ENCODE results near the gene MORN1. TPM values are rescaled to one million over a fixed set of nuclear protein-coding genes. Genes with fewer than 3 reads are reported as not detected.

The MORN1 gene
- total RNA-seq, 1 donor from 2014 or later, result 9.0 TPM

DNA sequence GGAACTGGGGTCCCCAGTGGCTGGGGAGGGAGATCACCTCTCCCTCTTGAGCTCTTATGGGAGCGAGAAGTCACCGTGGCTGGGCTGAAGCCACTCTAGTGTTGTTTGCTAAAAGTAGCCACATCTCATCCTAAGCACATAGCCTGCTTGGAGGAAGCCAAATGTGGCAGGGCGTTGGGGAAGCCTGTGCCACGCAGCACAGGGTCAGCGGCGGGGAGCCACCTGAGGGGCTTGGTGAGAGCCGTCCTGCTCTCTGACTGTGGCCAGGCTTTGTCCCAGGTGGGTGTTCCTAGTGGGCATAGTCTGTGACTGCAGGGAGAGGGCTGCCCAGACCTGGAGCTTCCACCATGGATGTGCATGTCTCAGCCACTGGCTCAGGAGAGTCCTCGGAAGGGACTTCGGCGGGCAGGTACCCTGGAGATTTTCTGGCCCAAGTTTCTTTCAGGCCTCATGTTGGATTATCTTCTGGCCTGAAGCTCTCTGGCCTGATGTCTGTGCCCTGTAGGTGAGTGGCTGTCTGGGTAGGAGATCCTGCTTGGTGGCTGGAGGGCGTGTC is 38.9 kb downstream of the MORN1 start:
- ATAC-seq, result no peak

DNA sequence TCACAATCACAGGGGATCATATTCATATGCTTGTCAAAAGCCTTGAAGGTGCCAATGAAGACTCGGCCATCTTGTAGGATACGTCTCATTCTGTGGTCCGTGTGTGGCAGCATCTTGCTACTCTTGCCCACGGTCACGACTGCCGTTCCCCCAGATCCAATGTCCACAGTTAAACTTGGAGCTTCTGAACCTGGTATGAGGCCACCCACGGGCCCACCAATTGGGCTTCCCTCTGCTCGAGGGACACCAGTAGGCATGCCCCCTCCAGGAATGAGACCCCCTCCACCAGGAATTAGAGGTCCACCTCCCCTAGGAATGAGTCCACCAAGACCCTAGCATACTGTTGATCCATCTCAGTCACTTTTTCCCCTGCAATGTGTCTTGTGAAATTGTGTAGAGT is 39.6 kb downstream of the MORN1 start:
- no peak for ATAC-seq
- no peaks in the 10 kb centered on the region for H3K36me3 ChIP-seq
- TF ChIP-seq, protein P1, sequence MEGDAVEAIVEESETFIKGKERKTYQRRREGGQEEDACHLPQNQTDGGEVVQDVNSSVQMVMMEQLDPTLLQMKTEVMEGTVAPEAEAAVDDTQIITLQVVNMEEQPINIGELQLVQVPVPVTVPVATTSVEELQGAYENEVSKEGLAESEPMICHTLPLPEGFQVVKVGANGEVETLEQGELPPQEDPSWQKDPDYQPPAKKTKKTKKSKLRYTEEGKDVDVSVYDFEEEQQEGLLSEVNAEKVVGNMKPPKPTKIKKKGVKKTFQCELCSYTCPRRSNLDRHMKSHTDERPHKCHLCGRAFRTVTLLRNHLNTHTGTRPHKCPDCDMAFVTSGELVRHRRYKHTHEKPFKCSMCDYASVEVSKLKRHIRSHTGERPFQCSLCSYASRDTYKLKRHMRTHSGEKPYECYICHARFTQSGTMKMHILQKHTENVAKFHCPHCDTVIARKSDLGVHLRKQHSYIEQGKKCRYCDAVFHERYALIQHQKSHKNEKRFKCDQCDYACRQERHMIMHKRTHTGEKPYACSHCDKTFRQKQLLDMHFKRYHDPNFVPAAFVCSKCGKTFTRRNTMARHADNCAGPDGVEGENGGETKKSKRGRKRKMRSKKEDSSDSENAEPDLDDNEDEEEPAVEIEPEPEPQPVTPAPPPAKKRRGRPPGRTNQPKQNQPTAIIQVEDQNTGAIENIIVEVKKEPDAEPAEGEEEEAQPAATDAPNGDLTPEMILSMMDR (IDR thresholded peaks at IDR 0.05), result no peak
- H3K27ac ChIP-seq, result no peak overlapping the region
- no peak overlapping the region for H3K4me3 ChIP-seq
- intact Hi-C loops (cut with DNase I), result no loop called here
- no peaks in the 10 kb centered on the region for H3K4me1 ChIP-seq
- no peaks in the 10 kb centered on the region for H3K27me3 ChIP-seq
- no peaks in the 10 kb centered on the region for H3K9me3 ChIP-seq
- peak; percentile 27 for DNase-seq

More for the DNA sequence above, 38.9 kb downstream of the MORN1 start:
- DNase-seq, result peak; percentile 52
- intact Hi-C loops (cut with DNase I), result no loop called here
- Histone ChIP-seq H3K9me3 (no peaks in the 10 kb centered on the region), H3K36me3 (no peaks in the 10 kb centered on the region), H3K4me1 (no peaks in the 10 kb centered on the region), H3K27ac (no peak overlapping the region), H3K27me3 (no peaks in the 10 kb centered on the region), H3K4me3 (no peak overlapping the region)
- TF ChIP-seq, protein P1 (IDR thresholded peaks at IDR 0.05), result no peak

DNA sequence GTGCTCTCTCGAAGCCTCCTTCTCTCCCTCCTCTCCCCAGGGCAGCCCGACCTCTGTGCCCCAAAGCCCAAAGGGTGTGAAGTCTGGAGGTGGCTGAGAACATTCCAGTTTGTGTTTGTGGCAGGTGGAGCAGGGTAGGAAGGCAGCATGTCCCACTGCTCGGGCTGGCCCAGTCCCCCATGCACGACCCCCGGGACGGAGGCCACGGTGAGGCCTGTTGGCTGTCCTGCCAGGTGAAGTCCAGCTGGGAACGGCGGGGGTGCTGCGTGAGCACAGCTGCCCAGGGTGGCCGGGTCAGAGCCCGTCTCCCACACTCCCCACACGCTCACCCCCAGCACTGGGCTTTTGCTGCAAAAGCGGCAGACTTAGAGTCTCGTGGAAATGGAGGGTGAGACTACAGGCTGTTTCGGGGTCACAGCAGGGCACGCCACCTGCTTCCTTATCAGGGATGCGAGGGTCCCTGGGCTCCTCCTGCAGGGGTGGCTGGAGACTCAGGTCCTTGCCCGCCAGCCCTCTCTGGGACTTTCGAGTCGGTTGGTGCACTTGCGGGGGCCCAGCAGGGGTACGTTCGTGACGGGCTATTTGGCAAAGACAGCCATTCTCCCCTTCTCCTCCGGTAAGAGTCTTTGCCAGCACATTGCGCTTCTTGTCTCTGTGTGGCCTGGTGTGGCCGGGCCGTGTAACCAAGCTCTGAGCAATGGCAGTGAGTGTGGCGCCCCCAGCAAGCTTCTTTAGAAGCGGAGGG is 40.3 kb downstream of the MORN1 start:
- ATAC-seq (no peak), DNase-seq (peak; percentile 62)
- H3K9me3 ChIP-seq, result no peaks in the 10 kb centered on the region
- H3K4me3 ChIP-seq, result no peak overlapping the region
- TF ChIP-seq, protein P1 (IDR thresholded peaks at IDR 0.05), result no peak
- intact Hi-C loops (cut with DNase I), result no loop called here
- H3K36me3 ChIP-seq, result no peaks in the 10 kb centered on the region
- H3K27me3 ChIP-seq, result no peaks in the 10 kb centered on the region
- no peaks in the 10 kb centered on the region for H3K4me1 ChIP-seq
- no peak overlapping the region for H3K27ac ChIP-seq

DNA sequence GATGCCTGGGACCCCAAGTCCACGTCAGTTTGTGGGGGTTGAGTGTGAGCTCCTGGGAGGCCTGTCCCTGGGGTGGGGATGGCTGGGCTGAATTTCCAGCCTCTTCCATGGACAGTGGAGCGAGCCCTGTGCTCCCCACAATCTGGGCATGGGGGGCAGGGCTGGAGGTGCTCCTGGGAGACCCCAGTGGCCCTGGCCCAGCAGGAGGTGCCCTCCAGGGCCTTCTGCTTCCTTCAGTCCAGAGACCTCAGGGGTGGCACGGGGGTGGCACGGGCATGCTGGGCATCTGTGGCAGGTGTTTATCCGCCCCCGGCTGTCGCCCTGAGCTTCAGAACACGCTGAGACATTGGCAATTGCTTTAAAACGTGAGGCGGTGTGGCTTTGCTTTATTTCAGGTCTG is 40.9 kb downstream of the MORN1 start:
- Histone ChIP-seq H3K9me3 (no peaks in the 10 kb centered on the region), H3K27me3 (no peaks in the 10 kb centered on the region), H3K4me3 (no peak overlapping the region), H3K27ac (no peak overlapping the region), H3K36me3 (no peaks in the 10 kb centered on the region), H3K4me1 (no peaks in the 10 kb centered on the region)
- DNase-seq, result peak; percentile 40
- TF ChIP-seq, protein P1 (IDR thresholded peaks at IDR 0.05), result no peak
- ATAC-seq, result no peak
- intact Hi-C loops (cut with DNase I), result no loop called here

DNA sequence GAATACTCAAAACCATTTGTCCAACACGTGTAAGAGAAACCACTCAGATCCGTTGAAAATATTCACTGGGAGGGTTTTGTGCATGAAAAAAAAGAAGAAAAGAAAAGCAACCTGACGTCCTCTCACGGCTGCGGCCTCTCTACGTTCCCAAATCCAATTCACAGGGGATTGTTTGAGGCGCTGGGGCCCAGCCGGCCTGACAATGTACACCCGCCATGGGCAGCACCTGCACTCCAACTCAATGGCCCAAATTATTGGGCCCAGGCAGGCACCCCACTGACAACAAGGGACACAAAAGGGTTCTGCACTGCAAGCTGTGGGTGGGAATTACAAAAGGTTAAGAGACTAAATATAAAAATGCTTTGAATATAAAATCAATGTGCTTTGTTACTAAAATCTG is 41.5 kb downstream of the MORN1 start:
- TF ChIP-seq, protein P1 (IDR thresholded peaks at IDR 0.05), result no peak
- Histone ChIP-seq H3K36me3 (no peaks in the 10 kb centered on the region), H3K4me1 (no peaks in the 10 kb centered on the region), H3K27ac (no peak overlapping the region), H3K27me3 (no peaks in the 10 kb centered on the region), H3K4me3 (no peak overlapping the region), H3K9me3 (no peaks in the 10 kb centered on the region)
- DNase-seq (peak; percentile 36), ATAC-seq (no peak)
- intact Hi-C loops (cut with DNase I), result no loop called here

Measured in upper lobe of right lung (tissue), 1 donor.